Measurements from ENCODE around the gene MRPL51.

The MRPL51 gene

GRCh38 chr12:6461401-6462233 is 31.4 kb downstream of the MRPL51 start:
- DNase-seq (ENCODE audit: low read depth): no peak

- DNase-seq (ENCODE audit: low read depth): no peak
Measured at GRCh38 chr12:6460751-6461371, 32.2 kb downstream of the MRPL51 start.

- no peak for DNase-seq (ENCODE audit: low read depth)
Measured at GRCh38 chr12:6459004-6459337, 34.1 kb downstream of the MRPL51 start.

- no peak for DNase-seq (ENCODE audit: low read depth)
Measured at GRCh38 chr12:6458281-6459003, 34.6 kb downstream of the MRPL51 start.

- no peak for DNase-seq (ENCODE audit: low read depth)
Measured at GRCh38 chr12:6457220-6457945, 35.7 kb downstream of the MRPL51 start.

- no peak for DNase-seq (ENCODE audit: low read depth)
Measured at GRCh38 chr12:6452944-6453630, 40.0 kb downstream of the MRPL51 start.

GRCh38 chr12:6452245-6452943 is 40.7 kb downstream of the MRPL51 start:
- no peak for DNase-seq (ENCODE audit: low read depth)

- peak; percentile 60 for DNase-seq (ENCODE audit: low read depth)
Measured at GRCh38 chr12:6451348-6452244, 41.5 kb downstream of the MRPL51 start, which contains the start of gene TAPBPL. TAPBPL (plus strand) TSS chr12:6452042; CDS start chr12:6452249, 207 bp downstream.

GRCh38 chr12:6450869-6451347 is 42.2 kb downstream of the MRPL51 start:
- no peak for DNase-seq (ENCODE audit: low read depth)

GRCh38 chr12:6450091-6450868 is 42.8 kb downstream of the MRPL51 start:
- no peak for DNase-seq (ENCODE audit: low read depth)

- no peak for DNase-seq (ENCODE audit: low read depth)
Measured at GRCh38 chr12:6444704-6445688, 48.1 kb downstream of the MRPL51 start, which contains the start of gene CD27. CD27 (plus strand) TSS chr12:6444955; CDS start chr12:6445096, 141 bp downstream.

GRCh38 chr12:6444031-6444430 is 49.0 kb downstream of the MRPL51 start:
- DNase-seq (ENCODE audit: low read depth): no peak

- DNase-seq (ENCODE audit: low read depth): no peak
Measured at GRCh38 chr12:6443361-6443983, 49.6 kb downstream of the MRPL51 start.

GRCh38 chr12:6442836-6443235 is 50.2 kb downstream of the MRPL51 start:
- DNase-seq (ENCODE audit: low read depth): no peak
